ENCODE data around the gene KLHL35. TPM values are rescaled to one million over a fixed set of nuclear protein-coding genes. Genes with fewer than 3 reads are reported as not detected.

KLHL35 gene
- total and polyA plus RNA-seq, 4 donors = 0.07 to 0.42 (median 0.15) TPM; not detected in 1

GRCh38 chr11:75402002-75402773 lies 30.8 kb downstream of the KLHL35 start:
- Histone ChIP-seq H3K4me1 (ENCODE audit: control insufficient read depth in 4 of 4, insufficient read depth in 4 of 4, low read length in 3 of 4) (peaks cover 0 to 14% (median 4%) of the 10 kb centered on the region in 4 donors), H3K27ac (ENCODE audit: low read depth in 1 of 2, low read length in 2 of 2) (no peak overlapping the region), H3K4me3 (ENCODE audit: low read depth in 1 of 3, low read length in 3 of 3) (no peak overlapping the region), H3K9me3 (ENCODE audit: control insufficient read depth in 4 of 4, low read length in 3 of 4) (no peaks in the 10 kb centered on the region), H3K9ac (ENCODE audit: low read depth in 1 of 2, low read length in 2 of 2) (no peak overlapping the region), H3K27me3 (ENCODE audit: control insufficient read depth in 4 of 4, insufficient read depth in 4 of 4, low read length in 3 of 4) (no peaks in the 10 kb centered on the region), H3K36me3 (ENCODE audit: control insufficient read depth in 4 of 4, insufficient read depth in 3 of 4, low read depth in 1 of 4, low read length in 3 of 4) (peaks cover 9 to 57% (median 54%) of the 10 kb centered on the region in 4 donors)
- DNase-seq (ENCODE audit: low spot score) = no peak
- TF ChIP-seq, protein P1, sequence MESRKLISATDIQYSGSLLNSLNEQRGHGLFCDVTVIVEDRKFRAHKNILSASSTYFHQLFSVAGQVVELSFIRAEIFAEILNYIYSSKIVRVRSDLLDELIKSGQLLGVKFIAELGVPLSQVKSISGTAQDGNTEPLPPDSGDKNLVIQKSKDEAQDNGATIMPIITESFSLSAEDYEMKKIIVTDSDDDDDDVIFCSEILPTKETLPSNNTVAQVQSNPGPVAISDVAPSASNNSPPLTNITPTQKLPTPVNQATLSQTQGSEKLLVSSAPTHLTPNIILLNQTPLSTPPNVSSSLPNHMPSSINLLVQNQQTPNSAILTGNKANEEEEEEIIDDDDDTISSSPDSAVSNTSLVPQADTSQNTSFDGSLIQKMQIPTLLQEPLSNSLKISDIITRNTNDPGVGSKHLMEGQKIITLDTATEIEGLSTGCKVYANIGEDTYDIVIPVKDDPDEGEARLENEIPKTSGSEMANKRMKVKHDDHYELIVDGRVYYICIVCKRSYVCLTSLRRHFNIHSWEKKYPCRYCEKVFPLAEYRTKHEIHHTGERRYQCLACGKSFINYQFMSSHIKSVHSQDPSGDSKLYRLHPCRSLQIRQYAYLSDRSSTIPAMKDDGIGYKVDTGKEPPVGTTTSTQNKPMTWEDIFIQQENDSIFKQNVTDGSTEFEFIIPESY (IDR thresholded peaks at IDR 0.05) = no peak
- TF ChIP-seq RAD21 (IDR thresholded peaks at IDR 0.05) (no peak), NR2F2 (IDR thresholded peaks at IDR 0.05) (no peak), FOXA2 (IDR thresholded peaks at IDR 0.05) (no peak), GABPA (IDR thresholded peaks at IDR 0.05 in 1 of 2, conservative IDR thresholded peaks at IDR 0.05 in 1 of 2) (no peak), SP1 (IDR thresholded peaks at IDR 0.05) (no peak), JUND (IDR thresholded peaks at IDR 0.05) (no peak), HNF4A (conservative IDR thresholded peaks at IDR 0.05) (no peak), EGR1 (IDR thresholded peaks at IDR 0.05; ENCODE audit: low read depth in 2 of 2) (no peak), TAF1 (conservative IDR thresholded peaks at IDR 0.05) (no peak), CTCF (IDR thresholded peaks at IDR 0.05; ENCODE audit: low read depth, low read length, missing input control) (no peak), RXRA (IDR thresholded peaks at IDR 0.05) (no peak), FOXA1 (IDR thresholded peaks at IDR 0.05) (no peak), YY1 (IDR thresholded peaks at IDR 0.05) (no peak), HNF4G (IDR thresholded peaks at IDR 0.05) (no peak)
- TF ChIP-seq, protein P2, sequence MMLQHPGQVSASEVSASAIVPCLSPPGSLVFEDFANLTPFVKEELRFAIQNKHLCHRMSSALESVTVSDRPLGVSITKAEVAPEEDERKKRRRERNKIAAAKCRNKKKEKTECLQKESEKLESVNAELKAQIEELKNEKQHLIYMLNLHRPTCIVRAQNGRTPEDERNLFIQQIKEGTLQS (IDR thresholded peaks at IDR 0.05) = no peak
- TF ChIP-seq, protein P3, sequence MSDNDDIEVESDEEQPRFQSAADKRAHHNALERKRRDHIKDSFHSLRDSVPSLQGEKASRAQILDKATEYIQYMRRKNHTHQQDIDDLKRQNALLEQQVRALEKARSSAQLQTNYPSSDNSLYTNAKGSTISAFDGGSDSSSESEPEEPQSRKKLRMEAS (IDR thresholded peaks at IDR 0.05) = no peak
- TF ChIP-seq, protein P4, sequence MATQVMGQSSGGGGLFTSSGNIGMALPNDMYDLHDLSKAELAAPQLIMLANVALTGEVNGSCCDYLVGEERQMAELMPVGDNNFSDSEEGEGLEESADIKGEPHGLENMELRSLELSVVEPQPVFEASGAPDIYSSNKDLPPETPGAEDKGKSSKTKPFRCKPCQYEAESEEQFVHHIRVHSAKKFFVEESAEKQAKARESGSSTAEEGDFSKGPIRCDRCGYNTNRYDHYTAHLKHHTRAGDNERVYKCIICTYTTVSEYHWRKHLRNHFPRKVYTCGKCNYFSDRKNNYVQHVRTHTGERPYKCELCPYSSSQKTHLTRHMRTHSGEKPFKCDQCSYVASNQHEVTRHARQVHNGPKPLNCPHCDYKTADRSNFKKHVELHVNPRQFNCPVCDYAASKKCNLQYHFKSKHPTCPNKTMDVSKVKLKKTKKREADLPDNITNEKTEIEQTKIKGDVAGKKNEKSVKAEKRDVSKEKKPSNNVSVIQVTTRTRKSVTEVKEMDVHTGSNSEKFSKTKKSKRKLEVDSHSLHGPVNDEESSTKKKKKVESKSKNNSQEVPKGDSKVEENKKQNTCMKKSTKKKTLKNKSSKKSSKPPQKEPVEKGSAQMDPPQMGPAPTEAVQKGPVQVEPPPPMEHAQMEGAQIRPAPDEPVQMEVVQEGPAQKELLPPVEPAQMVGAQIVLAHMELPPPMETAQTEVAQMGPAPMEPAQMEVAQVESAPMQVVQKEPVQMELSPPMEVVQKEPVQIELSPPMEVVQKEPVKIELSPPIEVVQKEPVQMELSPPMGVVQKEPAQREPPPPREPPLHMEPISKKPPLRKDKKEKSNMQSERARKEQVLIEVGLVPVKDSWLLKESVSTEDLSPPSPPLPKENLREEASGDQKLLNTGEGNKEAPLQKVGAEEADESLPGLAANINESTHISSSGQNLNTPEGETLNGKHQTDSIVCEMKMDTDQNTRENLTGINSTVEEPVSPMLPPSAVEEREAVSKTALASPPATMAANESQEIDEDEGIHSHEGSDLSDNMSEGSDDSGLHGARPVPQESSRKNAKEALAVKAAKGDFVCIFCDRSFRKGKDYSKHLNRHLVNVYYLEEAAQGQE (IDR thresholded peaks at IDR 0.05) = no peak
- 87% methylated on average over 10 of the region's 10 CpGs for WGBS

Measured in liver (tissue), 9 donors.